ENCODE results near the gene RHBDF2.

DNA sequence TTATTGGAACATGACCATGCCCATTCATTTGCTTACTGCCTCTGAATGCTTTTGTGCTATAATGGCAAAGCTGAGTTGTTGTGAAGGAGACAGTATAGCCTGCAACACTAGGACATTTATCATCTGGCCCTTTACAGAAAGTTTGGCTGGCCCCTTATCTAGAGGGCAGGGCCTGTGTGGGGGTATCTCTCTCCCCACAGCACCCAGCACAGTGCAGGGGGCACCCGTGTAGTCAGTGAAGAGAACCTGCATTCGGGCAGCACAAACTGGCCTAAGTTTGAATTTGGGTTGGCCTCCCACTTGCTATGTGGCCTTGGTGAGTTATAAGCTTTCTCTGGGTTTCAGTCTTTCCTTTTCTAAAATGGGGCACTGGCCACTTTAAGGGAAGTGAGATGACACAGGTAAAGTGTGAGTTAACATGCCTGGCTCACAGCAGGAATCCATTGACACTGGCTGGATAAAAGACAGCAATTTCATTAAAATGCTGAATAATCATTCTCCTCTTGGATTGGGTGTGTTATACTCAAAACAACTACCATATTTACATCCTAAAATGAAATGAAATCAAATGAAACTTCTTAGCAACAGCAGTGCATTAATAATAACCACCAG is 60.4 kb downstream of the RHBDF2 start:
- TF ChIP-seq, protein P1, sequence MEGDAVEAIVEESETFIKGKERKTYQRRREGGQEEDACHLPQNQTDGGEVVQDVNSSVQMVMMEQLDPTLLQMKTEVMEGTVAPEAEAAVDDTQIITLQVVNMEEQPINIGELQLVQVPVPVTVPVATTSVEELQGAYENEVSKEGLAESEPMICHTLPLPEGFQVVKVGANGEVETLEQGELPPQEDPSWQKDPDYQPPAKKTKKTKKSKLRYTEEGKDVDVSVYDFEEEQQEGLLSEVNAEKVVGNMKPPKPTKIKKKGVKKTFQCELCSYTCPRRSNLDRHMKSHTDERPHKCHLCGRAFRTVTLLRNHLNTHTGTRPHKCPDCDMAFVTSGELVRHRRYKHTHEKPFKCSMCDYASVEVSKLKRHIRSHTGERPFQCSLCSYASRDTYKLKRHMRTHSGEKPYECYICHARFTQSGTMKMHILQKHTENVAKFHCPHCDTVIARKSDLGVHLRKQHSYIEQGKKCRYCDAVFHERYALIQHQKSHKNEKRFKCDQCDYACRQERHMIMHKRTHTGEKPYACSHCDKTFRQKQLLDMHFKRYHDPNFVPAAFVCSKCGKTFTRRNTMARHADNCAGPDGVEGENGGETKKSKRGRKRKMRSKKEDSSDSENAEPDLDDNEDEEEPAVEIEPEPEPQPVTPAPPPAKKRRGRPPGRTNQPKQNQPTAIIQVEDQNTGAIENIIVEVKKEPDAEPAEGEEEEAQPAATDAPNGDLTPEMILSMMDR (IDR thresholded peaks at IDR 0.05): no peak
- TF ChIP-seq POLR2A (IDR thresholded peaks at IDR 0.05): no peak
